Natural killer cell treated with Interleukin-12 subunit alpha and Interleukin-12 subunit beta and Interleukin-15 and Interleukin-18, amount 100 ng/mL, for 72 hours (primary cell): ENCODE data around the gene CLSTN1. TPM values are rescaled to one million over a fixed set of nuclear protein-coding genes. Genes with fewer than 3 reads are reported as not detected.

Experiments used
- ATAC-seq, 2 donors: fragments of 150-1000 bp; cut with Tn5 transposase in 1 of 2; sonication (Bioruptor Pico), chemical (Tn5 transposase) in 1 of 2; 2 replicates each; pipeline ENCODE4 v1.10.0; 2021
- DNase-seq: peaks from one replicate; pipeline ENCODE4 v3.0.0; 2022; ENCODE audit warnings: low spot score
- H3K27ac Mint-ChIP-seq, 2 donors: 1 replicate in 1 of 2; 2 replicates in 1 of 2; pipeline ENCODE4 v1.8.0; 2022; ENCODE audit warnings: mixed read lengths in 2 of 2, mild to moderate bottlenecking in 1 of 2, moderate library complexity in 1 of 2
- H3K27me3 Mint-ChIP-seq, 2 donors: 1 replicate in 1 of 2; 2 replicates in 1 of 2; pipeline ENCODE4 v1.8.0; 2022; ENCODE audit warnings: mixed read lengths in 2 of 2
- H3K36me3 Mint-ChIP-seq: one replicate; pipeline ENCODE4 v1.8.0; 2022; ENCODE audit warnings: mixed read lengths
- H3K4me1 Mint-ChIP-seq, 2 donors: 1 replicate in 1 of 2; 2 replicates in 1 of 2; pipeline ENCODE4 v1.8.0; 2022; ENCODE audit warnings: low read depth in 2 of 2, mixed read lengths in 2 of 2, mild to moderate bottlenecking in 1 of 2
- H3K4me3 Mint-ChIP-seq: one replicate; pipeline ENCODE4 v1.8.0; 2022; ENCODE audit warnings: mixed read lengths
- H3K9me3 Mint-ChIP-seq: 2 replicates; pipeline ENCODE4 v1.8.0; 2022; ENCODE audit warnings: mixed read lengths
- total RNA-seq, 2 donors: library from RNA; stranded (reverse); gene quantifications; one replicate each; pipeline ENCODE4 v1.2.3, GENCODE V29; 2022

Gene CLSTN1
- total RNA-seq, 2 donors from 2014 or later = 57.3 to 66.4 TPM

DNA sequence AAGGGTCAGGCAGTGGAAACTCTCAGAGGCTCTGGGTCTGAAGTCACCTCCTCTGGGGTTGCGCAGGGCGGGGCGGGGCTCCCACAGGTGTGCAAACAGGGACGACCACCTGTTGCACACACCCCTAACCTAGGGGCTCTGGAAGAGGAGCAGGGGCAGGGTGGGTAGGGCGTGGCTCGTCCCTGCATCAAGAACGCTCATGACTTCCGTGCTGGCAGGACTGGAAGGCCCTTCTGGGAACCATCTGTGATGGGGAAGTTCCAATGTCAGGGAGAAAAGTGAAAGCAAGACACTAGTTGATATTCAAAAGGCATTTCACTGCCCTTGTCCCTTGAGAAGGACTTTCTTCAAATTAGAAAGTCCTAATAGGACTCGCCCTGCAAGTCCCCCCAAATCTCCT, 22.1 kb upstream of the CLSTN1 start:
- Mint-ChIP-seq H3K9me3 (no peaks in the 10 kb centered on the region), H3K4me3 (no peak overlapping the region), H3K4me1 (peaks cover 0 to 5% of the 10 kb centered on the region in 2 donors), H3K27me3 (no peaks in the 10 kb centered on the region), H3K27ac (no peak overlapping the region), H3K36me3 (no peaks in the 10 kb centered on the region)
- DNase-seq = no peak
- no peak for ATAC-seq

DNA sequence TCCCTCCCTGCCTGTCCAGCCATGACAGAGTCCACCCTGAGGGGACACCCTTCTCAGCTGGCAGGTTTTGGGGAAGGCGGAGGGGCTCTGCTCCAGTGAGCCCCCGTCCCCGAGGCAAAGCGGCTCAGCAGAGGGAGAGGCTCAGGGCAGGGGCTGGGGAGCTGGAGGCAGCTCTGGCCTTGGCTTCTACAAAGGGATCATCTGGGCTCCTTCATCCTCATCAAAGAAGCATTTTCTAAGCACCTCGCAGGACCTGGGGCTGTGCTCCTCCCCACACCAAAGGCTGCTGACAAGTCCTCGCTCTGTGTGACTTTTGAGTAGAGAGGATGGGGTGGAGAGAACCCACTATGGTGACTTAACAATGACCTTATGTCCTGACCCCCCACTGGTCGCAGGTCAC, 21.0 kb upstream of the CLSTN1 start:
- no peak overlapping the region for H3K4me3 Mint-ChIP-seq
- H3K9me3 Mint-ChIP-seq = no peaks in the 10 kb centered on the region
- no peaks in the 10 kb centered on the region for H3K27me3 Mint-ChIP-seq
- ATAC-seq (no peak), DNase-seq (no peak)
- peaks cover 0 to 3% of the 10 kb centered on the region in 2 donors for H3K4me1 Mint-ChIP-seq
- H3K27ac Mint-ChIP-seq = no peak overlapping the region
- H3K36me3 Mint-ChIP-seq = no peaks in the 10 kb centered on the region

DNA sequence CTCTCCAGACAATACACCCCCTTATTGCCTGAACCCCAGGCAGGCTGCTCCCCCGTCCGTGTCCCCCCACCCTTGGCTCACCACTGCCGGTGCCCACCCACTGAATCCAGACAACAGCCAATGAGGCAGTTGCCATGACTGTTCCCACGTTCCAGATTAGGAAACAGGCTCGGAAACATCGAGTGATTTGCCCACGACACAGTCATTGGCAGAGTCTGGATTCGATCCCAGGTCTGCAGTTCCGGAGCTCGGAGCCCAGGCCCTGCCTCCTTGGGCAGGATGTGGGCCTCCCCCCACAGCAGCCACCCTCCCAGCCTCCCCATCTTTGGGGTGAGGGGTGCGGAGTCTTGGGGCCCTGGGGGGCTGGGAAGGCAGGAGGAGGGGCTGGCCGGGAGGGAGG, 20.3 kb upstream of the CLSTN1 start:
- Mint-ChIP-seq H3K27ac (no peak overlapping the region), H3K4me1 (peaks cover 0 to 3% of the 10 kb centered on the region in 2 donors), H3K4me3 (no peak overlapping the region), H3K27me3 (no peaks in the 10 kb centered on the region), H3K36me3 (no peaks in the 10 kb centered on the region), H3K9me3 (no peaks in the 10 kb centered on the region)
- DNase-seq (no peak), ATAC-seq (no peak)

DNA sequence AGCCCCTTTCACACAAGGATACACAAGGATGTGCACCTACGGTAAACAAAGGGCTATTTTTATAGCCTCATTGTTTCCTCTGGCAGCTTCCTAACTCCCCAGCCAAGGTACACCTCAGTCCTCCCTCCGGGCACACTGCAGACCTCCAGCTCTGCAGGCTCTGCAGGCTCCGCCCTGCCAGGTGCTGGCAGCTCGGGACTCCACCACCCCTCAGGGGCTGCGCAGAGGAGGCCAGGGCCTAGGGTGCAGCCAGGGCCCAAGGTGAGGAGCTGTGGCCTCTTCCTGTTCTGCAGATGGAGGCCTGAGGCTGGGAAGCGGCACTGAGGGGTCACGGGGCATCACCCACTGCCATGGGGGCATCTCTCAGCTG, 19.8 kb upstream of the CLSTN1 start:
- no peak overlapping the region for H3K4me3 Mint-ChIP-seq
- peaks cover 0 to 3% of the 10 kb centered on the region in 2 donors for H3K4me1 Mint-ChIP-seq
- no peaks in the 10 kb centered on the region for H3K36me3 Mint-ChIP-seq
- H3K9me3 Mint-ChIP-seq = no peaks in the 10 kb centered on the region
- H3K27ac Mint-ChIP-seq = no peak overlapping the region
- peak in 1 of 2 donors; percentile 8 for ATAC-seq
- no peaks in the 10 kb centered on the region for H3K27me3 Mint-ChIP-seq
- DNase-seq = no peak

DNA sequence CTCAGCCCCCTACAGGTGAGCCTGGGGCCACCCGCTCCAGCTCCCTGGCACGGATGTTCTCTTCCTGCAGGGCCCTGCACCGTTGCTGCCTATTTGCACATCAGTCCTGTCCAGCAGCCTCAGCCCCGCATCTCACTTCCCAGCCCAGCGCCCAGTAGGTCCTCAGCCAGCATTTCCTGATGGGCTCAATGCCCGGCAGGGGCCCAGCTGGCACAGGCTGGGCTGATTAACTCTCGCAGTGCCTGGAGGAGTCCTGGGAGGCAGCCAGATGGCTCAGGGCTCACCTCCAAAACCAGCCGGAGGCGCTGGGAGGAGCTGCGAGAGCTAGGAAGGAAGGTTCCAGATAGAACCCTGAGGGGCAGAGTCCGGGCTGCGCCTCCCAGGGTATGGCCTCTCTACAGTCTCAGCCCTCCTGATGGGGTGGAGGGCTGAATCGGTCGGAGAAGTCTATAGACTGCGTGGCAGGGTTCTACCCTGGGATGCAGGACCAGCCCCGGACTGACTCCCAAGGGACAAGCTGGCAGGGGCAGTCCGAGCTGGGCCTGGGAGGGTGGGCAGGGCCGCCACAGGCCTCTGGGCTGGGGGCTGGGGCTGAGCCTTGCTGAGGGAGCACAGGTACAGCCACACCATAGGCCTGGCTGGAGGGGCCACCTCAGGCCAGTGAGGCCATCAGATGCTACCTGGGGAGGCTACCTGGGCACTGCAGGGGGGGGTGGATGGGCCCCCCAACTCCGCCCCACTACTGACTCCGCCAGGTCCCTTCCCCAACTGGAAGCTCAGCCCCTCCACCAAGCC, 19.2 kb upstream of the CLSTN1 start:
- Mint-ChIP-seq H3K9me3 (no peaks in the 10 kb centered on the region), H3K36me3 (no peaks in the 10 kb centered on the region), H3K27ac (no peak overlapping the region), H3K27me3 (no peaks in the 10 kb centered on the region), H3K4me3 (no peak overlapping the region), H3K4me1 (peaks cover 0 to 3% of the 10 kb centered on the region in 2 donors)
- DNase-seq (no peak), ATAC-seq (no peak)

DNA sequence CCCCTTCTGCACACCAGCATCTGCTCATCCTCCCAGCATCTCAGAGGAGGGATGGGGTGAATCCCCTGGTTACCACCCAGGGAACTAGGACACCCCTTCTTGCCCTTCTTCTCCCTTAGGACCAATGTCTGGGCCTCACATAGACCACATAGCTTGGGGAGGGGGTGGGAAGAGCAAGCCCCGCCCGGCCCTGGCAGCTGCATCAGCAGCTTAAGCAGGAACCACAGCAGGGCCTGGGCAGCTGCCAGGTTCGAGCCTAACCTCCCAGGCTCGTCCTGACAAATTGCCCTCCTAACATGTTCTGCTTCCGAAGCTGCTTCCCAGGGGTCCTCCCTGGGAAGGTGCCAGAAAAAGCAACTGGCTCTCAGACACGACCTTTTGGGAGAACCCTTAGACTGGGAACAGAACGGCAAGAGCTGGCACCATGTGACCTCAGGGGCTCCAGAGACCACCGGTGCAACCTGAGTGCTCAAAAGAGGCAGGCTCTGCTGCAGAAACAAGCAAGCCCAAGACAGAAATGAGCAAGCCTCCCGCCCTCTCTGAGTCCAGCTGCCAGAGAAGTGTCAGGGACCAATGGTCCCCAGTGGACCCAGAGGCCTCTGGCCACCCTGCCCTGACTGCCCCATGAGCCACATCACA, 18.4 kb upstream of the CLSTN1 start:
- Mint-ChIP-seq H3K27me3 (no peaks in the 10 kb centered on the region), H3K4me3 (no peak overlapping the region), H3K27ac (no peak overlapping the region), H3K36me3 (no peaks in the 10 kb centered on the region), H3K9me3 (no peaks in the 10 kb centered on the region), H3K4me1 (peaks cover 0 to 3% of the 10 kb centered on the region in 2 donors)
- DNase-seq = no peak
- ATAC-seq = no peak

DNA sequence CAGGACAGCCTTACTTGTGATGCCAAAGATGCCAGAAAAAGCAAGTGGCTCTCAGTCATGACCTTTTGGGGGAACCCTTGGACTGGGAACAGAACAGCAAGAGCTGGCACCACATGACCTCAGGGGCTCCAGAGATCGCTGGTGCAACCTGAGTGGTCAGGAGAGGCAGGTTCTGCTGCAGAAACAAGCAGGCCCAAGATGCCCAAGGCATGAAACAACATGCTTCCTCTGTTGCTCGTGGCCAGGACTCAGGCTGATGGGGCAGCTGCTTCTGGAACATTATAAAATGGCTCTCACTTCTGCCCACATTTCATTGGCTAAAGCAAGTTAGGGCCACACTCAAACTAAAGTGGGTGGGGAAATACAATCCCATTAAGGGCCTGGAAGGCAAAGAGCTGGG, 17.7 kb upstream of the CLSTN1 start:
- H3K4me3 Mint-ChIP-seq = no peak overlapping the region
- no peak for DNase-seq
- no peaks in the 10 kb centered on the region for H3K36me3 Mint-ChIP-seq
- no peaks in the 10 kb centered on the region for H3K27me3 Mint-ChIP-seq
- ATAC-seq = no peak
- H3K4me1 Mint-ChIP-seq = peaks cover 0 to 3% of the 10 kb centered on the region in 2 donors
- no peak overlapping the region for H3K27ac Mint-ChIP-seq
- H3K9me3 Mint-ChIP-seq = no peaks in the 10 kb centered on the region

DNA sequence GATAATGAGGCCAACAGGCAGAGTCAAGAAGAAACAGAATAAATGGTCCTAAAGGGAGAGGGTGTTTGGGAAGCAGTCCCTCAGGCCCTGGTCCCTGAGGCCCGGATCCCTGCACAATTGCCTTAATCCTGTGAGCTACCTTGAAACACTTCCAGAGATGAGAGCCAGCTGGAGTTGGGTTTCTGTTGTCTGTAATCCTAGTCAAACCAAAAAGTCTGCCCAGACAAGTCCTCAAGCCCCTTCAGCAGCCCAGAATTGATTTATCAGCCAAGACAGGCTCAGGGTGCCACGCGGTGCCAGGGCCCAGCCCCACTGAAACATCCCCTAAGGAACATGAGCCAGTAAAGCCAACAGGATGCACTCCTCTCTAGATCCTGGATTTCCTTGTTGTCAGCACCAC, 16.4 kb upstream of the CLSTN1 start:
- DNase-seq = no peak
- Mint-ChIP-seq H3K9me3 (no peaks in the 10 kb centered on the region), H3K27me3 (no peaks in the 10 kb centered on the region), H3K27ac (peak overlapping the region in 1 of 2 donors; percentile 65), H3K4me1 (no peaks in the 10 kb centered on the region), H3K36me3 (no peaks in the 10 kb centered on the region), H3K4me3 (no peak overlapping the region)
- ATAC-seq = no peak

DNA sequence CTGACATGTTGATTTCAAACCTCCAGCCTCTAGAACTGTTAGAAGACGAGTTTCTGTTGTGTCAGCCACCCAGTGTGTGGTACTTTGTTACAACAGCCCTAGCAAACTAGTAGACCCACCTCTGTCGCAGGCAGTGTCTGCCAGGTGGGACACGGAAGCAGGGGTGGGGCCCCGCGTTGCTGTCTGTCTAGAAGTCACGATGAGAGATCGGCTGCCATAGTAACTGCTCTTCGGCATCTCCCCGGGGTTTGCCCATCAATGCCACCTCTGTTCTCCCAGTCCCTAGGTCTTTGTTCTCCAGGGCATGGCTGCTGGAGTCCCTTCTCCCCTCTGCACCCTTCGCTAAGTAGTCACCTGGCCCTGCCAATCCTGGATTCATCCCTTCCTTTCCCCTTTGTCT, 15.2 kb upstream of the CLSTN1 start:
- H3K9me3 Mint-ChIP-seq = no peaks in the 10 kb centered on the region
- DNase-seq (no peak), ATAC-seq (no peak)
- no peaks in the 10 kb centered on the region for H3K36me3 Mint-ChIP-seq
- no peak overlapping the region for H3K4me3 Mint-ChIP-seq
- peaks cover 0 to 6% of the 10 kb centered on the region in 2 donors for H3K4me1 Mint-ChIP-seq
- no peaks in the 10 kb centered on the region for H3K27me3 Mint-ChIP-seq
- H3K27ac Mint-ChIP-seq = no peak overlapping the region

DNA sequence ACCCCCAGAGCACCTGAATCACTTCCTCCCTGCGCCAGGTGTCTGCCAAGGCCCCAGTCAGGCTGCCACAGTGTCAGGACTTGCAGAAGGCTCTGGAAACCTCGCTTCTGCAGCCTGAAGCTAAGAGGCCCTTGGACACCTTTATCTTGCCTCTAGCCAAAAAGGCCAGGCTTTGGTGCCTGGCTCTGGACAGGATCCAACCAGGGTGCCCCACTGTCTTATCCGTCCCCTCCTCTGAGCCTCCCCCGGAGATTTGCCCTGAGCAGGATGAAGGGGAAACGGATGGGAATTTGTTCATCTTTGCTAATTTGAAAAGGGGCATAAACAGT, 12.8 kb upstream of the CLSTN1 start:
- Mint-ChIP-seq H3K4me1 (peaks cover 4 to 11% of the 10 kb centered on the region in 2 donors), H3K36me3 (no peaks in the 10 kb centered on the region), H3K27me3 (no peaks in the 10 kb centered on the region), H3K27ac (no peak overlapping the region), H3K4me3 (no peak overlapping the region), H3K9me3 (no peaks in the 10 kb centered on the region)
- no peak for DNase-seq
- ATAC-seq = no peak

DNA sequence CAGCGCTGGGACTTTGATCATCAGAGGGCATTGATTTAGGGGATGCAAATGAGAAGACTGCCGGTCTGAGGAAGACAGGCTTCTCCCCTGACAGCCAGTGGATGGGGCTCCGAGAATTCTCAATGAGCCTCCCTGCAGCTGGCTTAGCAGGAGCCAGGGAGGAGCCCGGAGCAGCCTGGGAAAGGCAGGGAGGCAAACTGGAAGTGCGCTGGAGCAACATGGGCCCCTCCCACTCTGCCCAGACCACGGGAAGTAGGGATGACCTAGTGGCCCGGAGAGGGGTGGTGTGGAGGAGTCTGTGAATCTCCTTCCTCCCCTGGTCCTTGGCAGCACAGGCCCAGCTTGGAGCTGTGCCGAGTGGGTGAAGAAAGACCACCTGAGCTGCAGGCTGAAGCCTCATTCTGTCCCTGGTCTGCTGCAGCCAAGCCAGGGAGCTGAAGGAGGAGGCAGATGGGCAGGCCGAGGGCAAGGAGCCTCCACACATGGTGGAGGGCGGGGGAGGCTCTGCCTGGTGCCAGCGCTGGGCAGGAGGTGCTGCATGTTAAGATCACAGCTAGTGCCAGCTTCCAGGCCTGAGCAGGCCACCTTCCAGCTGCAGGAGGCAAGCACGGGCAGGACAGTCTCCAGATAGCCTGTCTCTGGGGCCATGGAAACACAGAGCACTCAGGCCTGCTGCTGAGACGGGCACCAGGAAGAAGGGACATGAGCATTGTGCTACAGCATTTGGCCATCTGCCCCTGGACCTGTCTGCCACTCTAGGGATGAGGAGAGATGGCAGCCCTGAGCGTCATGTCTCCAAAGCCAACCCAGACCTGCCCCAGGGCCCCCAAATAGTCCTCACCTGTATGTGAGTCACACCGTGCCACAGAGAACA, 12.2 kb upstream of the CLSTN1 start:
- DNase-seq (no peak), ATAC-seq (no peak)
- Mint-ChIP-seq H3K36me3 (no peaks in the 10 kb centered on the region), H3K4me1 (peaks cover 4 to 11% of the 10 kb centered on the region in 2 donors), H3K27me3 (no peaks in the 10 kb centered on the region), H3K9me3 (no peaks in the 10 kb centered on the region), H3K27ac (no peak overlapping the region), H3K4me3 (no peak overlapping the region)

DNA sequence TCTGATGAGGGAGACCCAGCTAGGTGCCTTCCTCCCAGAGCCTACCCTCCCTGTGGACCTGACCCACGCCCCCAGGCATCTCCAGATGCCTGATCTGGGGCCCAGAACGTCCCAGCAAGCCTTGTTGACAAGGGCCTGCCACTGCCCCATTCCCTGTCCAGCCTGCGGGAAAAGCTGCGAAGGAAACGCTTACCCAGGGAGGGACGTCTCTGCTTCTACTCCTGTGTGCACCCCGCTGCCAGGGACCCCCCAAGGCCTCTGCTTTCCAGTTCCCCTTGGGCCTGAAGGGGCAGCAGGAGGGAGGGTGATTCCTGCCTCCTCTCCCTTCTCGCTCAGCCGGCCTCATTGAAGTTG, 11.6 kb upstream of the CLSTN1 start:
- H3K27me3 Mint-ChIP-seq = no peaks in the 10 kb centered on the region
- H3K4me1 Mint-ChIP-seq = peaks cover 4 to 11% of the 10 kb centered on the region in 2 donors
- H3K9me3 Mint-ChIP-seq = no peaks in the 10 kb centered on the region
- DNase-seq = no peak
- no peaks in the 10 kb centered on the region for H3K36me3 Mint-ChIP-seq
- no peak overlapping the region for H3K27ac Mint-ChIP-seq
- no peak for ATAC-seq
- no peak overlapping the region for H3K4me3 Mint-ChIP-seq

DNA sequence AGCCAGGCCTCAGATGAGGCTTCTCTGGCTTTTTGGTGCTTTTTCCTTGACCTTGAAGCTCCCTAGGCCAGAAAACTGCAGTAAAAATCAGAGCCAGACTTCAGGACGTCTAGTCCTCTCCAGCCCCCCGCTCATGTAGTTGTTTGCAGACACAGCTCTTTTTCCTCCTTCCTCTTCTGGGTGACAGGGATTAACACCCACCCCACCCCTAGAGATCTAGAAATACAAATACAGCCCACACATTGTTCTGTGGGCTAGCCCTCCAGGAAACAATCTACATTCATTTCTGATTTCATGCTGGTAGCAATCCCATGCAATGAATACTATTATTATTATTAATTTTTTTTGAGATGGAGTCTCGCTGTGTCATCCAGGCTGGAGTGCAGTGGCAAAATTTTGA, 9.9 kb upstream of the CLSTN1 start:
- H3K4me3 Mint-ChIP-seq = no peak overlapping the region

DNA sequence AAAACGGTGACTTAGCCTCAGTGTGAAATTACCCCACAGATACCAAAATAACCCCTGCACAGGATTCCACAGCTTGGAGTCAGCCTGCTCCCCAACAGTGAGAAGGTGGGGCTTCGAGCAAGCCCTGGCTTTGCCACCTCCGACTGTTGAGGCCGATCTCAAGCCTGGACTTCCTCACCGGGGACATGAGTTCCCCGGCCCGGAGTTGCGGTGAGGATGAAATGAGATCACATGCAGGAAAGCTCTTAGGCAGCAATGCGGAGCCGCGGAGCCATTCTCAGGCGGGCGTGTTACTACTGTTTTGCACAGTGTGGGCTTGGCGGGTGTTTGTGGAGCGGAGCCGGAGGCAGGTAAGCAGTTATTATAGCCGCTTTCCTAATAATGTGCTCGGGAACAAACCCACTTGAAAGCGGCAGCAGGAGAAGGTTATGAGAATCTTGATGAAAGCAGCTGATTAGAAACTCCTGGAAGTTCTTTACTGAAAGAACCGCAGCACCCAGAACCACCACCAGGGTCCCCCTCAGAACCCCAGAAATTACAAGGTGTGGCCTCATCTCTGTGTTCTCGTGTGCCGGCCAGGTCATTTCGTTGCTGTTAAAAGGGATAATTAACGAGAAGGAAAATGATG, 3.9 kb upstream of the CLSTN1 start:
- ATAC-seq (no peak), DNase-seq (no peak)
- no peaks in the 10 kb centered on the region for H3K9me3 Mint-ChIP-seq
- H3K36me3 Mint-ChIP-seq = no peaks in the 10 kb centered on the region
- no peak overlapping the region for H3K27ac Mint-ChIP-seq
- H3K4me1 Mint-ChIP-seq = peaks cover 22 to 24% of the 10 kb centered on the region in 2 donors
- H3K27me3 Mint-ChIP-seq = no peaks in the 10 kb centered on the region
- no peak overlapping the region for H3K4me3 Mint-ChIP-seq

More for the DNA sequence above, 9.9 kb upstream of the CLSTN1 start:
- no peak for ATAC-seq
- Mint-ChIP-seq H3K36me3 (no peaks in the 10 kb centered on the region), H3K27me3 (no peaks in the 10 kb centered on the region), H3K4me1 (peaks cover 4 to 11% of the 10 kb centered on the region in 2 donors), H3K9me3 (no peaks in the 10 kb centered on the region), H3K27ac (no peak overlapping the region)
- no peak for DNase-seq
